GM21723 (cell line): ENCODE data around the gene GMDS.

ENCODE experiments used
- ATAC-seq: cut with Tn5 transposase; IDR thresholded peaks from one replicate; pipeline ENCODE4 v1.9.1; 2021; ENCODE audit warnings: mild to moderate bottlenecking, moderate library complexity; ENCODE audit not compliant: unreplicated experiment

Gene GMDS

DNA sequence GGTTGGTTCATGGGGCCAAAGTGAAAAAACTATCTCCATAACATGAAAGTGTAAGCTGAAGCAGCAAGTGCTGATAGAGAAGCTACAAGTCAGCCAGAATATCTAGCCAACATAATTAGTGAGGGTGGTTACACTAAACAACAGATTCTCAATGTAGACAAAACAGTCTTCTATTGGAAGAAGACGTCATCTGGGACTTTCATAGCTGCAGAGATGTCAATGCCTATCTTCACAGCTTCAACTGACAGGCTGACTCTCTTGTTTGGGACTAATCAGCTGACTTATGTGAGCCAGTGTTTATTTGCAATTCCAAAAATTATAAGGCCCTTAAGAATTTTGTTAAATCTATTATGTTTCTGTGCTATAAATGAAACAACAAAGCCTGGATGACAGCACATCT lies 63.2 kb downstream of the GMDS start:
- ATAC-seq = no peak

DNA sequence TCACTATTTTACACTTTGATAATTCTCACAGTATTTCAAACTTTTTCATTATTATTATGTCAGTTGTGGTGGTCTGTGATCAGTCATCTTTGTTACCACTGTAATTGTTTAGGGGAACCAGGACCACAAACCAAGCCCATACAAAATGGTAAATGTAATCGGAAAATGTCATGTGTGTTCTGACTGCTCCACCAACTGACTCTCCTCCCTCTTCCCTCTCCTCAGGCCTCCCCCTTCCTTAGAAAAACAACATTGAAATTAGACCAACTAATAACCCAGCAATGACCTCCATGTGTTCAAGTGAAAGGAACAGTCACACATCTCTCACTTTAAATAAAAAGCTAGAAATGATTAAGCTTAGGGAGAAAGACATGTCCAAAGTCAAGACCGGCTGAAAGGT lies 63.8 kb downstream of the GMDS start:
- no peak for ATAC-seq

DNA sequence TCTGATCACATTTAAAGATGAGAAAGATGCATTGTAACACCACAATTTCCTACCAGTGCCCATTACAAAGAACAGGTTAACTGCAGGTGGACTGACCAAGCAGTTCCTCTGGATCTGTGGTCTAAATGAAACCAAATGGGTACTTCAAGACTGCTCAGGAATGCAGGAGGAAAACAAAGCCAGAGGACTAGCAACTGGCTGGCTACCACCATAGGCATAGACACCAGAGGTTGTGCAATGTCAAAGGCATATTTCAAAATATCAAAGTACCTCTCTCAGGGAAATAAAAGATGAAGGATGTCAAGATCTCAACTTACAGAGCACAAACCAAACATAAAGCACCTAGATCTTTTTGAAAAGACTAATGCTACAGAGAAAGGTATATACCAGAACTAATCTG lies 65.5 kb downstream of the GMDS start:
- ATAC-seq = no peak

DNA sequence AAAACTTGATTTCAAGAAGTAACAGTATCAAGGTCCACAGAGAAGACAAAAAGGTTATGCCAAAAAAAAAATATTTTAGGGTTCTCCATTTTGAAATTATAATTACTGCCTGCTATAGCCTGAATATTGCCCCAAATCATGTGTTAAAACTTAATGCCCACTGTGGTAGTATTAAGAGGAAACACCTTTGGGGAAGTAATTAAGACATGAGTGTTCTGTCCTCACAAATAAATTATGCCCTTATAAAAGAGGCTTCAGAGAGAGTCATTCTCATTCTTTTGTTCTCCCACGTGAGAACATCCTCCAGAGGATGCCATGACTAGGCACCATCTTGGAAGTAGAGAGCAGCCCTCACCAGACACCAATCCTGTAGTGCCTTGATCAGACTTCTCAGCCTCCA lies 66.2 kb downstream of the GMDS start:
- ATAC-seq = no peak

DNA sequence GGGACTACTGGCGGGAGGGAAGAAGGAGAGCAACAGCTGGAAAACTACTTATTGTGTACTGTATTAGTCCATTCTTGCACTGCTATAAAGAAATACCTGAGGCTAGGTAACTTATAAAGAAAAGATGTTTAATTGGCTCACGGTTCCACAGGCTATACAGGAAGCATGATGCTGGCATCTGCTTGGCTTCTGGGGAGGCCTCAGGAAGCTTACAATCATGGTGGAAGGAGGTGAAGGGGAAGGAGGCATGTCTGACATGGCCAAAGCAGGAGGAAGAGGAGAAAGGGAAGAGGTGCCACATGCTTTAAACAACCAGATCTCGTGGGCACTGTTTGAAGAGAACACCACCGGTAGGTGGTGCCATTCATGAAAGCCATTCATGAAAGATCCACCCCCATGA lies 67.3 kb downstream of the GMDS start:
- ATAC-seq = no peak

DNA sequence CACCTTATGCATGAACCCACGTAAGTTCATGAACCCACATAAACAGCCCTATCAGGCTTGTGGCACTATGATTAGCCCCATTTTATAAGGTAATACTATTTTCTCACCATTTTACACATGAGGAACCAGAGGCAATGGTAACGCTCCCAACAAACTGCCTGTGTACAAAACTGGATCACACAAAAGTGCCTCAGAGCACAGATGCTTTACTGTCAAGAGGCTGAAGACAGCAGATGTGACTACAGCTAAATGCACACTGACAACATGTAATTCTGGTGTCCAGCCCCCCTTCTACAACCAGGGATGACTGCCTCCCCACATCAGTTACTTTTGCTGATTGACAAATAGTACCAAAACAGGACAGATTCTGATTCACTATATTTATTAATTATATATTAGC lies 69.6 kb downstream of the GMDS start:
- no peak for ATAC-seq

DNA sequence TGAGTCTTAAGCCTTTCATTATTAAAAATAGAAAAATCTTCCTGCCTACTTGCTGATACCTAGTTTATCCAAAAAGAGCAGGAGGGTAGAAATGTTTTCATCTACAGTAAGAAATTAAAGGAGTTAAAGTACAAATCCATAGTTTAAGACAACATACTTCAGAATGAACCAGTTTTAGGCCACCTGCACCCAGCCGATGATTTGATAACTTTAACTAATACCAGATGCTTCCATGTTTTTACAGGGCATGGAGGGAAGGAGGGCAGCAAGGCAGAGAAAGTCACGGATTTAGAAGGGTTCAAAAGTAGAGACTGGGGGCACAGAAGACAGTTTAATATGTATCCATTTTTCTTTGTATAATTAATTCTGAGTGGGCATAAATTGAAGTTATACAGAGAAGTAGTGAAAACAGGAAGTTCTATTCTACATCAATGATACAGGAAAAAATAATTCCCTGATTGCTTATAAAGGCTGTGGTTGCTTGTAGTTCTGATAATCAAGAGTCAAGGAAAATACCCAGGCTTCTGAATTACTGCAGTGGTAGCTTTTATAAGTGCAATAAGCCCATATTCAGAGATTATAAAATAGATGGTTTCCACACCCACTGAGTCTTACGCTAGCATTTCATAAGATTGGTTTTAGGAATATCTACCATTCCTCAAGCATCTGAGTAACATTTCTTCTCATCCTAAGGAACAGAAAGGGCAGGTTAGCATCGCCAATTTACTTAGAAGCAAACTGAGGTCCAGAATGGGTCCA lies 72.0 kb downstream of the GMDS start:
- no peak for ATAC-seq

DNA sequence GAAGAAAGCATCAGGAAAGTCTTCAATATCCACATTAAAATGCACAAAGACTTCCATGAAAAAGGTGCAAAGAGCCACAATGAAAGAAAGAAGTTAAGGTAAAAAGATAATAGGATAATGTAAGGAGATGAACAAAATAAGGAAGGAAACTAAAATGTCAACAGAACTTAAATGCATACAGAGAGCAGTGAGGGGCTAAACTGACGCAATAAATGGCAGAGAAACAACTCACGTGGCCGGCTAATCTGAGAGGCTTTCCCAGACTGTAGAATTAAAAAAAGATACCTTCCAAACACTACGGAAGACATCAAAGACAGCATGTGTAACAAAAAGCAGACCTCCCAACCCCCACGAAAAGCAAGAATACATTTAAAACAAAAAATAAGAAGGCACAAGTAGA lies 73.7 kb downstream of the GMDS start:
- ATAC-seq = no peak

DNA sequence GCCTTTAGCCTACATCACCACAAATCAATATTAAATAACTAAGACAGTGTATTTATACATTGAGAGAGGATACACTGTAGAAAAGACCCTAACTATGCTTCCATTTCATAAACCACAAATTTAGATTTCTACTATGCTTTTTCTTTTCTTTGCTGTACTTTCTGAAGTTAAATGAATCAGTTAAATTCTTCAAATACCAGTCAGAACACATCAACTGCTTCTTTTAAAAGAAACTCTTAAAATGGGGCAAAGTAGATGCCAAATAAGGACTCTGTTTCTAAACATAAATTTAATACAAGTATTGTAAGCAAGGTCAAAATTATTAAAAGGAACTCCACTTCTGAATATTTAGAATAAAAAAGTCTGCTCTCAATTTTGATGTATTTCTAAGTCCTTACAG lies 76.9 kb downstream of the GMDS start:
- ATAC-seq = no peak

DNA sequence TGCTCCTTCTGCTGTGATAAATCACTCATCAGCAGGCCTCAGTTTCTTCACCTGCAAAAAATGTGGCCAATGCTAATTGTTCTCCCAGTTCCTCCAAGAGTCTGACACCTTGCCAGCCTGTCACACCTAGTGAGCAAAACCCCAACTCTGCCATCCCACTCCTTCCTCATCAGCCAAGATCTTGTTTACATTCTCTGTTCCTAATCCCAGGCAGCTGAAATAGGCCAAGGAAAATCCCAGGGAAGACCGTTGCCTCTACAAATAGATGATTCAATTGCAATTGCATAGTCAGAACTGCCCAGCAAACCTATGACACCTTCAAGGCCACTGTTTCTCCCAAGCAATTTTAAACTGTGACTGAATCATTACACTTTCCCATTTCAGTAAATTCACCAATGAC lies 78.7 kb downstream of the GMDS start:
- no peak for ATAC-seq

DNA sequence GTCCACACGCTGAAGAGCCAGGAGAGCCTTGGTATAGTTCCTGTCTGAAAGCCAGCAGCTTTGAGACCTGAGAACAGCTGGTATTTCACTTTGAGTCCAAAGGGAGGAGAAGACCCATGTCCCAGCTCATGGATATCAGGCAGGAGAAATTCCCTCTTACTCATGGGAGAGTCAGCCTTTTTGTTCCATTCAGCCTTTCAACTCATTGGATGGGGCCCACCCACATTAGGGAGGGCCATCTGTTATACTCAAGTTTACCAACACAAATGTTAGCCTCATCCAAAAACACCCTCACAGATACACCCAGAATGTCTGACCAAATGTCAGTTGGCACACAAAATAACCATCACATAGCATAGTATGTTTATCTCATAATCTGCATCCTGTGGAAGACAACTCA lies 80.1 kb downstream of the GMDS start:
- ATAC-seq = no peak

DNA sequence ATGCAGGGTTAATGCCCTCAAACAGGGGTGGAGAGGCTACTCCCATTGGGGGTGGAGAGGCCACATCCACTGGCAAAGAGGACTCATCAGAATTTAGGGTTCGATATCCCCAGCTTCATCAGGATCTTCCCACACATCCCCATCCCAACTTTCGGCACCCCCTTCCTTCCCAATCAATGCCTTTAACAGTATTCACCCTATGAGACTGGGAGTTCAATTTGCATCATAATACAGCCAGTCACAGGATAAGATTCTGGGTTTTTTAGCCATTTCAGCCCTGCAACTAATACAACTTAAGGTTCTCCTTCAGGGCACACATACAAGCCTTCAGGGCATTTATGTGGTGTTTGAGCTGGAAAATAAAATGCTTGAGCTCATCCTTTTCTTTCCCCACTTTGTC lies 80.9 kb downstream of the GMDS start:
- no peak for ATAC-seq

DNA sequence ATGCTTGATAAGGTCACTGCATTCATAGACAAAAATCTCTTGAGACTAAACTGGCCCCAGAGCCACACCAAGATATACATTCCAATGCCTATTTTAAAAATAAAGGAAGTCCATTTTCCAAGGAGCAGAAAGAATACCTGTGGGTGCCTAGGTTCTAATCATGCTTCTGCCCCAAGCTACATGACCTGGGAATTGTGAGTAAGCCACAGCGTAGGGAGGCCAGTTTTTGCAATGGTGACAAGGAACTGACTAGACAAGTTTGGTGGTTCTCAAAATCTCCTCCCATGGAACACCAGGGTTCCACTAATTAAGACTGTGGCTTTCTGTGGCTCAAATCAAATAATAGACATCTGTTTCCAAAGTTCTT lies 83.3 kb downstream of the GMDS start:
- ATAC-seq = no peak

DNA sequence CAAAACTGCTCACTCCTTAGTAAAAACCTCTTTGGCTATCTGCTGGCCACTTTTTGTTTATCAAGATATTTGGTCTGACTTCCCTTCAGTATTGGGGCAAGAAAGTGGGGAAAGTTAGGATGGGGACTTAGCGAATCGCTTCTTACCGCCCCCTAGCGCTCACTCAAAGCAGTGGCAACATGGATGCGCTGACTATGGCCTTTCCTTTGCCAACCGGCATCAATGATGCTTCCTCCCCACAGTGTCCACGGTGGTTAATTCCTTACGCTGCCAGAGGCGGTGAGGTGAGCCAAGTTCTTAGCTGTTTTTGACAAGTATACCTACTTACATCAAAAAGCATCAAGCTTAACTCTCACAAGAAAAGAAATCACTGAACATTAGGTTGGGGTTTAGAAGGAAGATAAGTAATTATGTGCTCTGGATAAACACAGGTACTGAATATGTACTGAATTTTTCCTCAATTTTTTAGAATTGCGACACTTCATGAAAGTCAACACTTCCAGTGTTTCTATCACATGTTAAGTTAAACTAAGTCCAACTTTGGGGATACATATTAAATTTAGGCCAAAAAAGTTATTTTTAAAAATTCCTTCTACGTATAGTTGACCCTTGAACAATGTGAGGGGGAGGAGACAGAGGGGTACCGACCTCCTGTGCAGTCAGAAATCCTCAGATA lies 86.7 kb downstream of the GMDS start:
- no peak for ATAC-seq

DNA sequence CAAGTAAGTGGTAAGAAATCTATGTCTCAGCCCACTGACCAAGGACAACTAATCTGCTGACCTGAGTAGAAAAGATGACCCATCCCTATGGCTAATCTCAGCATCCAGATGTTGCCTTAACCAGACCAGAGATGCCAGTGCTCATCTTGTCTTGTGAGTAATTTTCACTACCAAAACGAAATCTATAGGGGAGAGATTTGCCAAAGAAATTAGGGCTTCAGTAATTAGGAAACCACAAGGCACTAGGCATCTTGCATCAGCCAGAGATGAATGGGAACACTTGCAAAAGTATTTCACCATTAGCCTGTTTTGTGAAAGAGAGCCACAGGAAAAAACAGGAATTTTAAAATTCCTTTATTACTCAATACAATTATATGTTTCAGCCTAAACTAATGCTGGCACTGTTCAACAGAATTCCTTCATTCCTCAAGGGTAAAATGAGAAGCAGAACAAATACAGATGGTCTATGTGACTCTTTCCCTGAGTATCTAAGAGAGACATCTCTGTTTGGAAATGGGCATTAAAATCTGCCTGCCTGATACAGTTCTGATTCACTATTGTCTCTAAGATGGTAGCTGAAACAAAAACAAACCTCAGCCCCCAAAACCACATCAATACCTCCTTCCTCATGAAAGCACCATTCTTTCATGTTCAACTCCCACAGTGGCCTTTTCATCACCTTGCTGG lies 87.8 kb downstream of the GMDS start:
- peak; percentile 66 for ATAC-seq

DNA sequence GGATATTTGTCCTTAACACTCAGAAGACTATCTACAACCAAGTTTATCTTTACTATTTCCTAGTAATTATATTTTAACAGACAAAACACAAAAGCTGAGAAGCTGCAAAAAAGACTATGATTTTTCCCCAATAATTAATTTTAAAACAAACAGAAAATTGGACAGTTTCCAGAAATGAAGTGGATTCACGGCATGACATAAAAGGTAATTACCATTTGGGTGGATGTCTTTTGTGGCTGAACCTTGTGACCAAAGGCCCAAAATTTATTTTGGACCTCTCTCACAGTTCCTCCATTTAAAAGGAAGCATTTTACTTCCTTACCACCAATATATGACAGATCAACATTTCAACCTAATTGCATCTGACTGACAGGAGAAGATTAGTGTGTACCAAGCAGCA lies 90.2 kb downstream of the GMDS start:
- ATAC-seq = no peak

DNA sequence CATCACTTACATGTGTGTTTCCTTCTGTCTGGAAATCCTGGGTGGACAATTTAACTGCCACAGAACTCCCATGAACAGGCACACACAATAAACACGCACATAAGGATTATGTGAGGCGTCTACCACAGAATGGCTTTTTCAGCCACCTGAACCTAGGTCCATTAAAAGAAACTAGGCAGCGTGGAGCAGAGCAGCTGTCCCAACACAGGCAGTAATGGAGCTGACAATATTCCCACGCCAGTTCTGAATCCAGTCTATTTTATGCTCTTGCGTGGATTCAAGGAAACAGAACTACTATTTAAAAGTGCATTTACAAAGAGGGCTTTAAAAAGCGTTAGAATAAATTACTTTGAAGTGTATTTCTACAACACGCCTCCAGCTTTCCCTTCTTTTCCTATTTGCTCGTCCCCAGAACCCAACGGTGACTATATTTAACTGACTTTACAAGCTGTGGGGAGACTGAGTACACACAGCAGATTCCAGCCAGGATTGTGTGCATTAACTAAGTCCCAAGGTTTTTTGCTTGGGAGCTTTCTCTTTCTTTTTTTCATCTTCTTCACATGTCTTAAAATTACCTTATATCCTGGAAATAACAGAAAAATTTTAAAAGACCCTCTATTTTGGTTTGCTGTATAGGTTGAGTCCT lies 95.9 kb downstream of the GMDS start:
- ATAC-seq = no peak

DNA sequence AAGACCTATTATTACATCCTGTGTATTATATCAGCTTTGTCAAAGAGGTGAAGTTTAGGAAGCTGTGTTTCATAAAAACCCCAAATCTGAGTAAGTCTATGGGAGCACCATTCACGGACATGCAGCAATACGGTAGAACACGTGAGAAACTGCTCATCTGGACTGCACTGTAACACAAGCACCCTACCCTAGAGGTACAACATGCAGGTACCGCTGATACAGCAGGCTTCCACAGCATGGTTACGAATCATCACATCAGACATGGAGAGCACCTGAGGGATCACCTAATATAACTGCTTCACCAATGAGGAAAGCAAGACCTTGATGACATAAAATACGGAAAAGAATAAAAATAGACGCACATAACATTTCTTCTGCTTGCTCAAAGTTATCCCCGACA lies 96.7 kb downstream of the GMDS start:
- ATAC-seq = no peak

DNA sequence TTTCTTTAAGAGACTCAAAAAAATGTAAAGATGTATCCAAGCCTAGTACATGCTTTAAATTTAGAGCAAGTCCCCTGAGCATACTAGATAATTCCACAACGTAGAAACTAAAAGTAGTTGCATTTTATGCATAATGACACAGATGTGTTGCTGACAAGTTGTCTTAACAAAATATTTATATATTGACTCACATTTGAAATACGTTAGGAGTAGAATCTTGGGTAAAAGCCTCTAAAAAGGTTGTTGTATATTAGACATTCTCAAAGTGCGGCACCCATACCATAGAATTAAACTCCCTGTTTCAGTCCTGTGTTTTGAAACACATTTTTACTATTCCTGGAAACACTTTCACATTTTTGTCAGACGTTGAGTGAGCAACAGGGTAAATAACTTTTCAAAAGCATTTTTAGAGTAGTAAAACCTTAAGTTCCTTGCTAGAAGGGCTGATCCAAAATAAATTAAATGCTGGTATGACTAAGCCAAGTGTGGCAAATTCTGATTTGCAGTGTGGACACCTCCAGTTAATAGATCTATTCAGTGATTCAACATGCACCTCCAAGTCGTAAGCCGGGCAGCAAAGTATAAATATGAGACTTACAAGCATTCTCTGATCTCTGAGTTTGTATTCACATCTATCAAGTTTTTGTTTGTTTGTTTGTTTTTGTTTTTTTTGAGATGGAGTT lies 97.5 kb downstream of the GMDS start:
- ATAC-seq = no peak

DNA sequence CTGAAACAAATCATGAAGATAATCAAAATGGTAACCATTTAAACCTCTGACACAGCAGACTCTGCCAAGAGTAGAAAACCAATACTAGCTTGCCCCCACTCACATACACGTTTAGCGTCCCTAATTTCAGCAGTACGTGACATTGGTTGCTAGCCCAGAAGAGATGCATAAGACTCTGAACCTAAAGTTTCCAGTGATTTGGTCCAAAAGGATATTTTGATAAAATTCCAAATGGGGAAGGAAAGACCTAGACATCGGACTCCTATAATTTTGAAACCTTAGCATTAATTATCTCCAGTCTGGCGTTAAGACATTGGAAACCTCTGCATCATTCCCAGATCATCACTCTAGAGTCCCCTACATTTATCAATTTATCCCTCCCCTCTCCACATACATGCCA lies 98.1 kb downstream of the GMDS start:
- ATAC-seq = no peak

DNA sequence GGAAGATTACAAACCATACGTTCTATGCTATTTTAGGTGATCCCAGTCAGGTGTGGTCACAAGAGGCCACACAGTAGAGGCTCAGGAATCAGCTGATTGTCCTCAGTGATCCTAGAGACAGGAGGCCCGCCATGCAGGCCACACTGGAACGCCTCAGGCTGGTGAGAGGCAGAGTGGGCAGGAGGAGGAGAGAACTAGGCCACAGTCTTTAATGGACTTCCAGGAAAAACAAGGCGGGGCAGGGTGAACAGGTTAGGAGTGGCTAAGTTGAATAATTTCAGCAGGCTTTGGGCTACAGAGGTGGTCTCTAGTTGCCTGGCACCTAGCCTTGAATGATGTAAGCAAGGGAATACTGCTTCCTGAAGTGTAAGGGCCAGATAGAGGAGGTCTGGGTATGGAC lies 101.2 kb downstream of the GMDS start:
- ATAC-seq = no peak
